Hepatocyte (in vitro differentiated cells): ENCODE results near the gene CMIP.

ENCODE experiments used
- EZH2phosphoT487 ChIP-seq: fragments of 200-600 bp; sonication (generic); IDR thresholded peaks from one replicate; pipeline ENCODE4 v1.6.1; 2018; ENCODE audit warnings: antibody characterized with exemption, mild to moderate bottlenecking, low read depth, moderate library complexity; ENCODE audit not compliant: unreplicated experiment, severe bottlenecking
- TF ChIP-seq, protein P1 (sequence below): fragments of 200-600 bp; sonication (generic); IDR thresholded peaks from 2 replicates; pipeline ENCODE4 v1.5.1; 2016; ENCODE audit warnings: antibody characterized with exemption, mild to moderate bottlenecking; ENCODE audit not compliant: poor library complexity

DNA sequence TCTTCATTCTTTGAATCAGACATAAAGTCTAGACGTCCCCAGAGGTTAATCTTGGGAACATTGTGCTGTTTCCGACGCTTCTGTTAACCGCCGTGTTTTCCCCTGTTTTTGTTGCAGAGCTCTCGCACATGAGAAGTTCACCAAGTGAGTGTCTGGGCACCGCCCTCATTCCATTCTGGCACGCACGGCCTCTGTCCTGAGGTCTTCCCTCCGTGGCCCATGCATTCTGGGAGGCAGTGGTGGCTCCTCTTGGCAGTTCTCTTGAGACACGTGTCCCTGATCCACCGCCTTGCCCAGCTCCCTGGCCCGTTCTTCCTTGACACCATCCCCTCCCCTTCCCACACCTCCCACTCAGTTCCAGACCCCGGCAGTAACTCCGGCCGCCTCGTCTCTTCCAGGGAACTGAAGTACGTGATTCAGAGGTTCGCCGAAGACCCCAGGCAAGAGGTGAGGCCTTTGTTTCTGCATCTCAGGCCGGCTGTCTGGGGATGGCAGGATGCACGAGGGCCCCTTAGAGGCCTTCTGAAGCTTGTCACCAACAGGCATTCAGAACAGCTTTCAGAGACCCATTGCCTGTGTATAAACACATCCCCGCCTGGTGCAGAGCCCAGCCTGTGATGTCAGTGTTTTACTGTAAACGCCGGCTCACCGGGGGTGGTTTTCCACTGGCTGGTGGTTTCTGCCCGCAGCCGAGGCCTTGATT is 248.6 kb downstream of the CMIP start:
- TF ChIP-seq, protein P1, sequence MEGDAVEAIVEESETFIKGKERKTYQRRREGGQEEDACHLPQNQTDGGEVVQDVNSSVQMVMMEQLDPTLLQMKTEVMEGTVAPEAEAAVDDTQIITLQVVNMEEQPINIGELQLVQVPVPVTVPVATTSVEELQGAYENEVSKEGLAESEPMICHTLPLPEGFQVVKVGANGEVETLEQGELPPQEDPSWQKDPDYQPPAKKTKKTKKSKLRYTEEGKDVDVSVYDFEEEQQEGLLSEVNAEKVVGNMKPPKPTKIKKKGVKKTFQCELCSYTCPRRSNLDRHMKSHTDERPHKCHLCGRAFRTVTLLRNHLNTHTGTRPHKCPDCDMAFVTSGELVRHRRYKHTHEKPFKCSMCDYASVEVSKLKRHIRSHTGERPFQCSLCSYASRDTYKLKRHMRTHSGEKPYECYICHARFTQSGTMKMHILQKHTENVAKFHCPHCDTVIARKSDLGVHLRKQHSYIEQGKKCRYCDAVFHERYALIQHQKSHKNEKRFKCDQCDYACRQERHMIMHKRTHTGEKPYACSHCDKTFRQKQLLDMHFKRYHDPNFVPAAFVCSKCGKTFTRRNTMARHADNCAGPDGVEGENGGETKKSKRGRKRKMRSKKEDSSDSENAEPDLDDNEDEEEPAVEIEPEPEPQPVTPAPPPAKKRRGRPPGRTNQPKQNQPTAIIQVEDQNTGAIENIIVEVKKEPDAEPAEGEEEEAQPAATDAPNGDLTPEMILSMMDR = no peak
- TF ChIP-seq EZH2phosphoT487 = no peak
